HG02588 (cell line): ENCODE measurements around the gene TGM5.
"Not testable (repeated sequence)": the region's sequence is repeated elsewhere in the genome, so short reads cannot be mapped to it uniquely, and the experiment has no call there.

Experiments
- ATAC-seq: cut with Tn5 transposase; IDR thresholded peaks from one replicate; pipeline ENCODE4 v1.9.1; 2021; ENCODE audit warnings: mild to moderate bottlenecking, moderate library complexity; ENCODE audit not compliant: unreplicated experiment

Gene TGM5

GRCh38 chr15:43246261-43246774 is 20.4 kb downstream of the TGM5 start:
- no peak for ATAC-seq

DNA sequence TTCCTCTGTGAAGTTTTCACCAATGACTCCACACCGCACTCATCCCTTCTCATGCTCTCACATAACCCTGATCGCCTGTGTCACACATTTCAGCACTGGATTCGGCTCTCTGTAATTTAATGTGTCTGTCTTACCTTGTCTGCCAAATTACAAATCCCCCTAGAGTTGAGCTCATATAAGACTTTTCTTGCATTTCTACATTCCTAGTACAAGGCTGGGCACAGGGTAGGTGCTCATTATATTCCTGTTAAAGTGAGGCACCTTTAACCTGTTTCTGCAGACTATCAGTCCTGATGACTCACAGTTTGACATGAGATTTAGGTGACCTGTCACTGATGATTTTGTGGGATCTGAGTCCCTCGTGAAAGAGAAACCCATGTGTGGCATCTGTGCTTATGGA is 22.6 kb downstream of the TGM5 start:
- ATAC-seq, result no peak

- ATAC-seq, result no peak
Observed at GRCh38 chr15:43243020-43243645, 23.6 kb downstream of the TGM5 start.

DNA sequence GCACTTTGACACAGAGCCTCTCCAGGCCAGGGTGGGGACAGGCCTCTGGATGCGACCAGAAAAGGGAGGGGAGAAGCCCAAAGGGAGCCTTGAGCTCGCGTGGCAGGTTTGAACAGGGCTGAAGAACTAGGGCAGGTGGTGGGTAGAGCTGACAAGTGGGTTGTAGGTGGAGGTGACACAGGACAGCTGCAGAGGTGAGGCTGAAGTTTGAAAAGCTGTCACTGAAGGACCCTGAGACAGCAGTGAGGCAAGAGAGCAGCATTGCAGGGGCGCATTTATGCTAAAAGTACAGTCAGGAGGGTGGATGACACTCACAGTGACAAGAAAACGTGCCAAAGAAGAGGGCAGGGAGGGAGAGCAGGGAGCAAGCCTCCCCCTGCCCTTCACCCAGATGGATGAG is 24.1 kb downstream of the TGM5 start:
- ATAC-seq, result no peak

- no peak for ATAC-seq
Observed at GRCh38 chr15:43241100-43241499, 25.6 kb downstream of the TGM5 start.

DNA sequence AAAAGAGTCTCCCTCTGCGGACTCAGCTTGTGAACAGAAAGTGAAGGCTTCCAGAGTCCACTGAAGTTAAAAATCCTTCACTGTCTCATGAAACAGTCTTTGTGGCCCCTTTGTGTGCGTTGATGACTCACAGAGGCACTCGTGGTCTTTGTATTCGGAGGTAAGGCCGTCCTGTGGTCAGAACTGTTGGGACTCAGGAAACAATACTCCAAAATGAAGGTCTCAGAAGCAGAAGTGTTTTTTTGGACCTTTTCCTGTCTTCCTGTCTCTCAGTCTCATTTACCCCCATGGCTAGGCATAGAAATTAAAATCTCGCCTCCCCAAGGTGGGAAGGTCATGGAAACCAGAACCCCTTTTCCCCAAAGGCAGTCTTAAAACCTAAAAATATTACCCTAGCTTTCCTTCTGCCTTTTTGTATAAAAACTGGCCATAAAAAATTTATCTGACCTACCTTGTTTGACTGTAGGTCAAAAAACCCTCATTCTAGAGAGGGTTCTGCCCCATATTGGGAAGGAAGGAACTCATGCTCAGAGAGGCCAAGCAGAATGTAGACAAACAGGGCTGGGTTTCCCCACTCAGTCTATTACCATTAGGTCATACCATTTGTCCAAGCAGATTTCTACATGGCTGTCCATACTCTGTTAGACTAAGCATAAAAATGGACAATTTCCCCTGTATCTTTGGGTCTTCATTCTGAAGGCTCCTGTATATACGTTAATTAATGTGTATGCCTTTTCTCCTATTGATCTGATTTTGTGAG is 26.8 kb downstream of the TGM5 start:
- ATAC-seq, result no peak

DNA sequence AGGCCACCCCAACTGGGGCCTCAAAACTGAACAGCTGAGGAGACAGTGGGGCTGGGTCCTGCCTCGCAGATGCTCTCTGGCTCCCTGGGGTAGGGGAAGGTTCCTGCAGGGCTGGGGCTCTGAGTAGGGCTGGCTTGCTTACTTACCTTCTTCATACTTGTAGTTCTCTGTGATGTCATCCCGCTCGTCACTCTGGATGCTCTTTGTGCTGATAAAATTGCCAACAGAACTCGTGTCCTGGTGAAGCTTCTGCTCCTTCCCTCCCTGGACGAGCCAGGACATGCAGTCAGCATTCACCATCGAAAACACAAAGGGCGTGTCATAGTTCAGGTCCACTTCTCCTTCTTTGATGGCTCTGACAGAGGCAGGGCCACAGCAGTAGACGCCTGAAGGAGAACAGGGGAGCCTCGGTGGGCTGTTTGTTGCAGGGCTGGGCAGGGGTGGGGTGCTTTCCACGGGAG is 28.0 kb downstream of the TGM5 start:
- no peak for ATAC-seq

- no peak for ATAC-seq
Observed at GRCh38 chr15:43237842-43238470, 28.8 kb downstream of the TGM5 start.

DNA sequence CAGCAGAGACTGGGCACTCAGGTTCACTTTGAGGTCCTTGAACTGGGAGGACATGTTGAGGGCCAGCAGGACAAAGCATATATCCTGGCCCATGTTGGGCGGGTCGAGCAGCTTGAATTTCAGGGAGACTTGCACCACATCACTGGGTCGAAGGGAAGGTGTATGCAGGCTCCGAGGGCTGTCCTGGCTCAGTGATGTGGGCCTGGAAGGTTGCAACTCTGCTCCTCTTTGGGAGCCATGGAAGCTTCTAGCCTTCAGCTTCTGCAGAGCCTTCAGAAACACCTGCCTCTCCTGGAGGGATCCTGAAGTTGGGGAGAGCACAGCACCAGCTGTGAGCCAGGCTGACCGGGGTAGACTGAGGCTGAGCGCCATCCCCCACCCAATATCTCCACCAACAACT is 31.2 kb downstream of the TGM5 start:
- ATAC-seq, result no peak

- no peak for ATAC-seq
Observed at GRCh38 chr15:43232289-43232874, 34.3 kb downstream of the TGM5 start.

- no peak for ATAC-seq
Observed at GRCh38 chr15:43230640-43231115, 36.0 kb downstream of the TGM5 start.

GRCh38 chr15:43229977-43230376 is 36.8 kb downstream of the TGM5 start:
- no peak for ATAC-seq

DNA sequence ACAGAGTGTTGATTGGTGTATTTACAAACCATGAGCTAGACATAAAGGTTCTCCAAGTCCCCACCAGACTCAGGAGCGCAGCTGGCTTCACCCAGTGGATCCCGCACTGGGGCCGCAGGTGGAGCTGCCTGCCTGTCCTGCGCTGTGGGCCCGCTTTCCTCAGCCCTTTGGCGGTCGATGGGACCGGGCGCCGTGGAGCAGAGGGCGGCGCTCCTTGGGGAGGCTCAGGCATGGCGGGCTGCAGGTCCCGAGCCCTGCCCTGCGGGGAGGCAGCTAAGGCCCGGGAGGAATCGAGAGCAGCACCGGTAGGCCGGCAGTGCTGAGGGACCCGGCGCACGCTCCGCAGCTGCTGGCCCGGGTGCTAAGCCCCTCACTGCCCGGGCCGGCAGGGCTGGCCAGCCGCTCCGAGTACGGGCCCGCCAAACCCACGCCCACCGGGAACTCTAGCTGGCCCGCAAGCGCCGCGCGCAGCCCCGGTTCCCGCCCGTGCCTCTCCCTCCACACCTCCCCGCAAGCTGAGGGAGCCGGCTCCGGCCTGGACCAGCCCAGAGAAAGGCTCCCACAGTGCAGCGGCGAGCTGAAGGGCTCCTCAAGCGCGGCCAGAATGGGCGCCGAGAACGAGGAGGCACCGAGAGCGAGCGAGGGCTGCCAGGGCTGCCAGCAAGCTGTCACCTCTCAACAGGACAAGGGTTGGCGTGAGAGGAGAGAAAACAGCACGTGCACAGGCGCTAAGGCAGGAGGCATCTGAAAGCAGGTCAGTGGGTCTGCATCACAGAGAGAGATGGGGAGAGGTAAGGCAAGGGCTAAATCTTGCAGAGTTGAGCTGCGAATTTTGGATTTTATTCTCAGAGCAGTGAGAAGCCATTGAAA is 40.1 kb downstream of the TGM5 start:
- no peak for ATAC-seq

GRCh38 chr15:43225950-43226255 is 40.8 kb downstream of the TGM5 start:
- ATAC-seq, result not testable (repeated sequence)

- ATAC-seq, result no peak
Observed at GRCh38 chr15:43225201-43225949, 41.4 kb downstream of the TGM5 start.

GRCh38 chr15:43221422-43221821 is 45.3 kb downstream of the TGM5 start:
- ATAC-seq, result no peak

GRCh38 chr15:43220991-43221403 is 45.7 kb downstream of the TGM5 start, which contains the start of gene EPB42:
Gene EPB42, minus strand, starts transcription at chr15:43221018. Its CDS starts 193 bp downstream, at chr15:43220825.
- no peak for ATAC-seq

DNA sequence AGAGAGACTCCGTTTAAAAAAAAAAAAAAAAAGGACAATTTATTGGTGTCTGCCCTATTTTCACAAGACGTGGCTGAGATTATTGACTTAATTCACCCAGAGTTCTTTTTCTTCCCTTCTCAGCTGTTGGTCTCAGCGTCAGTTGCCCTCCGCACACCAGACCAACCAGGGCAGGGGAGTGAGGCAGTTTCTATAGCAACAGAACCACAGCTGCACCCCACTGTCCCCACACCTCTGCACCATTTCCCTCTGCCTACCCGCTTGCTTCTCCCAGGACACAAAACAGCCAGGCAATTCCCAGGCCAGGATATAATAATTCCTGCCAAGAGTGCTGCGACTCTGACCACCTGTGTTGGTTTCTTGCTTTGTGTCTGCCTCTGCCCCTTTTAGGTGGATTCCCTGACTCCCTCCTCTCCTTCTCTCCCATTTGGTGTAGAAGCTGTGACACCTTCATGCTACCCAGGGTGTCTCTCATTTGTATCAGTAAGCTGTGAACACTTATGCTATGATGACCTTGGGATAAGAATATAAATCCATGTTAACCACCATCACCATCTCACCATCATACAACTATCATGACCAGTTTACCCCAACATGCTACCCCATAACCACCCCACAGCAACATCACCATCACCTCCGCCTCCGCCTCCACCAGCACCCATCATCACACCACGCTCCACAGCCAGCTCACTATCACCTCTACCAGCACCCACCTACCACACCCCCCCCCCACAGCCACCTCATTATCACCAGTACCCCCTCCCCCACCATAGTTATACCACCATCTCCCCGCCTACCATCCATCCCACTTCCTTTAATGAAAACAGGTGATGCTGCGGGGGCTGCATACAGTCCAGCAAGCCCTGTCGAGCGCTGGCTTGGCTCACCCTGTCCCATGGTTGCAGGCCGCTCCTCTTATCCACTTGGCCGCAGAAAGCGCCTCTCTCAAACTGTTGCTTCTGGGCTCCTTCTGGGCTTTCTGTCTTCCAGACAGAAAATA is 46.5 kb downstream of the TGM5 start:
- no peak for ATAC-seq
